Neural progenitor cell (in vitro differentiated cells): ENCODE results near the gene S100A7A.

Experiments used
- EZH2 ChIP-seq: fragments of 200-600 bp; sonication (generic); IDR thresholded peaks from 2 replicates; pipeline ENCODE4 v1.6.1; 2017; ENCODE audit warnings: antibody characterized with exemption, mild to moderate bottlenecking, moderate library complexity
- EZH2phosphoT487 ChIP-seq: fragments of 200-600 bp; sonication (generic); IDR thresholded peaks from 2 replicates; pipeline ENCODE4 v1.6.1; 2017; ENCODE audit warnings: antibody characterized with exemption
- TF ChIP-seq, protein P1 (sequence below): fragments of 200-600 bp; sonication (generic); IDR thresholded peaks from 2 replicates; pipeline ENCODE4 v1.5.1; 2017; ENCODE audit warnings: antibody characterized with exemption, mild to moderate bottlenecking

DNA sequence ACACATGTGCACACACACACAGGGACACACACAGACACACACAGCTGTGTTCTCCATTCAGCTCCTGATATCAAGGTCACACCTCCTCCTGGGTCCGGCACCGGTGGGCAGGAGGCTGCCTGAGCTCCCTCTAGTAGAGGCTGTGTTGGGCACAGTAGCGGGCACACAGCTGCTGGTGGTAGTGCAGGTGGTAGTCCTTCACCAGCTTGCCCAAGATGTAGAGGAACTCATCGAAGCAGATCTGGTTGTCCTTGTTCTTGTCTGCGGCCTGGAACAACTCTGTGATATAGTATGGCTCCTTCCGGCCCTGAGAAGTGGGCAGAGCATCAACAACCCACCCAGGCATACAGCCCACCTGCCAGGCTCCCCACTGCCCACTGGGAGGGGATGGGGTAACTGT is 19.9 kb upstream of the S100A7A start:
- TF ChIP-seq, protein P1, sequence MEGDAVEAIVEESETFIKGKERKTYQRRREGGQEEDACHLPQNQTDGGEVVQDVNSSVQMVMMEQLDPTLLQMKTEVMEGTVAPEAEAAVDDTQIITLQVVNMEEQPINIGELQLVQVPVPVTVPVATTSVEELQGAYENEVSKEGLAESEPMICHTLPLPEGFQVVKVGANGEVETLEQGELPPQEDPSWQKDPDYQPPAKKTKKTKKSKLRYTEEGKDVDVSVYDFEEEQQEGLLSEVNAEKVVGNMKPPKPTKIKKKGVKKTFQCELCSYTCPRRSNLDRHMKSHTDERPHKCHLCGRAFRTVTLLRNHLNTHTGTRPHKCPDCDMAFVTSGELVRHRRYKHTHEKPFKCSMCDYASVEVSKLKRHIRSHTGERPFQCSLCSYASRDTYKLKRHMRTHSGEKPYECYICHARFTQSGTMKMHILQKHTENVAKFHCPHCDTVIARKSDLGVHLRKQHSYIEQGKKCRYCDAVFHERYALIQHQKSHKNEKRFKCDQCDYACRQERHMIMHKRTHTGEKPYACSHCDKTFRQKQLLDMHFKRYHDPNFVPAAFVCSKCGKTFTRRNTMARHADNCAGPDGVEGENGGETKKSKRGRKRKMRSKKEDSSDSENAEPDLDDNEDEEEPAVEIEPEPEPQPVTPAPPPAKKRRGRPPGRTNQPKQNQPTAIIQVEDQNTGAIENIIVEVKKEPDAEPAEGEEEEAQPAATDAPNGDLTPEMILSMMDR, result no peak
- no peak for TF ChIP-seq EZH2
- no peak for TF ChIP-seq EZH2phosphoT487
